IMR-90 (cell line): ENCODE measurements around the gene MEGF10. TPM values are rescaled to one million over a fixed set of nuclear protein-coding genes. Genes with fewer than 3 reads are reported as not detected.

Experiments used
- ATAC-seq: fragments of 200-7000 bp; cut with Tn5 transposase; 2 replicates; pipeline ENCODE4 v1.9.1; 2020; ENCODE audit warnings: low read depth, mild to moderate bottlenecking, moderate library complexity
- BruUV-seq: library from RNA; stranded (reverse); fragments of 400-500 nt; replicated peaks from 2 replicates; lab custom pipeline; 2021; lab: Mats Ljungman, UMichigan
- CTCF ChIA-PET: fragments of 300-600 bp; formaldehyde crosslinking; extraction: SDS; loops from one replicate; lab custom pipeline; 2021; ENCODE audit warnings: antibody characterized with exemption; lab: Yijun Ruan, JAX
- POLR2A ChIA-PET: fragments of 300-600 bp; sonication (Branson Sonifier 250); formaldehyde crosslinking; loops from one replicate; lab custom pipeline; 2022; ENCODE audit warnings: antibody characterized with exemption; ENCODE audit not compliant: unreplicated experiment; lab: Charles Lee
- DNase-seq: peaks from one replicate; pipeline ENCODE4 v3.0.0; 2013
- H2AFZ ChIP-seq: replicated peaks from 2 replicates; pipeline ENCODE3; 2013; ENCODE audit warnings: low read length, mild to moderate bottlenecking; ENCODE audit not compliant: poor library complexity
- H2AK5ac ChIP-seq: 2 replicates; pipeline ENCODE4 v1.6.1; 2013; ENCODE audit warnings: low read depth, low read length, inconsistent platforms
- H2AK9ac ChIP-seq: replicated peaks from 2 replicates; pipeline ENCODE3; 2013; ENCODE audit warnings: mild to moderate bottlenecking, low read depth, low read length, moderate library complexity; ENCODE audit not compliant: poor library complexity
- H2BK120ac ChIP-seq: 2 replicates; pipeline ENCODE4 v1.6.1; 2013; ENCODE audit warnings: low read depth, low read length, inconsistent platforms
- H2BK15ac ChIP-seq: 3 replicates; pipeline ENCODE4 v1.6.1; 2013; ENCODE audit warnings: low read depth, low read length, inconsistent platforms
- H2BK20ac ChIP-seq: 2 replicates; pipeline ENCODE4 v1.6.1; 2013; ENCODE audit warnings: low read depth, mild to moderate bottlenecking, inconsistent platforms, low read length, moderate library complexity
- H2BK5ac ChIP-seq: 2 replicates; pipeline ENCODE4 v1.6.1; 2013; ENCODE audit warnings: mild to moderate bottlenecking, low read depth, low read length, inconsistent platforms; ENCODE audit not compliant: poor library complexity, severe bottlenecking
- H3K14ac ChIP-seq: replicated peaks from 2 replicates; pipeline ENCODE4 v1.6.1; 2013; ENCODE audit warnings: low read depth, low read length, inconsistent platforms
- H3K18ac ChIP-seq: 2 replicates; pipeline ENCODE4 v1.6.1; 2013; ENCODE audit warnings: low read depth, low read length, control low read depth
- H3K23ac ChIP-seq: 2 replicates; pipeline ENCODE4 v1.6.1; 2013; ENCODE audit warnings: low read depth, low read length, inconsistent platforms
- H3K27ac ChIP-seq: 2 replicates; pipeline ENCODE4 v1.5.1; 2013; ENCODE audit warnings: mild to moderate bottlenecking, control low read depth, low read length; ENCODE audit not compliant: insufficient read depth
- H3K27me3 ChIP-seq: 2 replicates; pipeline ENCODE4 v1.6.1; 2013; ENCODE audit warnings: low read length; ENCODE audit not compliant: control insufficient read depth, insufficient read depth
- H3K36me3 ChIP-seq: 2 replicates; pipeline ENCODE4 v1.6.1; 2013; ENCODE audit warnings: low read length, mixed read lengths; ENCODE audit not compliant: control insufficient read depth, insufficient read depth
- H3K4ac ChIP-seq: 2 replicates; pipeline ENCODE4 v1.6.1; 2013; ENCODE audit warnings: low read depth, low read length, inconsistent platforms
- H3K4me1 ChIP-seq: 2 replicates; pipeline ENCODE4 v1.6.1; 2013; ENCODE audit warnings: low read length, mixed read lengths; ENCODE audit not compliant: control insufficient read depth, insufficient read depth
- H3K4me2 ChIP-seq: 2 replicates; pipeline ENCODE4 v1.6.1; 2013; ENCODE audit warnings: low read depth, mild to moderate bottlenecking, control low read depth, low read length, moderate library complexity
- H3K4me3 ChIP-seq: 2 replicates; pipeline ENCODE4 v1.5.1; 2013; ENCODE audit warnings: low read depth, mild to moderate bottlenecking, control low read depth, low read length, moderate library complexity; ENCODE audit not compliant: insufficient read depth
- H3K56ac ChIP-seq: 2 replicates; pipeline ENCODE4 v1.6.1; 2013; ENCODE audit warnings: low read length, inconsistent platforms; ENCODE audit not compliant: insufficient read depth; ENCODE audit errors: extremely low read depth
- H3K79me1 ChIP-seq, 2 experiments: 2 replicates each; pipeline ENCODE4 v1.6.1; 2013; ENCODE audit warnings: low read length in 2 of 2, inconsistent platforms in 1 of 2, low read depth in 1 of 2
- H3K9ac ChIP-seq: 2 replicates; pipeline ENCODE4 v1.6.1; 2013; ENCODE audit warnings: low read depth, low read length, control low read depth
- H3K9me1 ChIP-seq: 2 replicates; pipeline ENCODE4 v1.6.1; 2013; ENCODE audit warnings: low read length, inconsistent platforms; ENCODE audit not compliant: insufficient read depth
- H3K9me3 ChIP-seq: 2 replicates; pipeline ENCODE4 v1.6.1; 2013; ENCODE audit warnings: low read length; ENCODE audit not compliant: control insufficient read depth, insufficient read depth
- H4K20me1 ChIP-seq: 2 replicates; pipeline ENCODE4 v1.6.1; 2013; ENCODE audit warnings: low read length, inconsistent platforms; ENCODE audit not compliant: insufficient read depth
- H4K5ac ChIP-seq: 2 replicates; pipeline ENCODE4 v1.6.1; 2013; ENCODE audit warnings: mild to moderate bottlenecking, low read depth, low read length, control low read depth
- H4K8ac ChIP-seq, 2 experiments: 2 replicates each; pipeline ENCODE4 v1.6.1; 2013; ENCODE audit warnings: low read depth in 2 of 2, low read length in 2 of 2, control low read depth in 1 of 2, inconsistent platforms in 1 of 2
- H4K91ac ChIP-seq: 2 replicates; pipeline ENCODE4 v1.6.1; 2013; ENCODE audit warnings: low read depth, low read length, inconsistent platforms; ENCODE audit not compliant: insufficient read depth
- CEBPB ChIP-seq: IDR thresholded peaks from 2 replicates; pipeline ENCODE4 v1.6.1; 2012; ENCODE audit warnings: low read depth, low read length, improper control_type of control experiment
- FOS ChIP-seq: fragments of 150-350 bp; IDR thresholded peaks from 2 replicates; pipeline ENCODE4 v1.6.1; 2016; ENCODE audit warnings: low read depth, low read length
- MXI1 ChIP-seq: IDR thresholded peaks from 2 replicates; pipeline ENCODE4 v1.6.1; 2012; ENCODE audit warnings: low read depth, mild to moderate bottlenecking, low read length, moderate library complexity, borderline replicate concordance
- NFE2L2 ChIP-seq: fragments of 150-350 bp; IDR thresholded peaks from 2 replicates; pipeline ENCODE4 v1.6.1; 2016; ENCODE audit warnings: low read depth, mild to moderate bottlenecking, low read length
- POLR2A ChIP-seq: IDR thresholded peaks from 2 replicates; pipeline ENCODE4 v1.6.1; 2012; ENCODE audit warnings: mild to moderate bottlenecking, low read depth, low read length
- RFX5 ChIP-seq: IDR thresholded peaks from 2 replicates; pipeline ENCODE4 v1.8.0; 2012; ENCODE audit warnings: low read depth, mild to moderate bottlenecking, low read length, moderate library complexity
- SMC3 ChIP-seq: fragments of 150-350 bp; IDR thresholded peaks from 2 replicates; pipeline ENCODE4 v1.6.1; 2016; ENCODE audit warnings: low read depth, mild to moderate bottlenecking, antibody characterized with exemption, low read length, moderate library complexity
- WGBS, 2 experiments: methylation state at CpG; one replicate each; pipeline versions ENCODE4 v1.1.5 to v1.1.7; 2013; ENCODE audit warnings: missing lambda C conversion rate in 2 of 2; ENCODE audit not compliant: insufficient read length in 1 of 2; ENCODE audit errors: extremely low coverage in 2 of 2; 5-methylcytosine and 5-hydroxymethylcytosine counted together
- dilution Hi-C: fragments of 300-500 bp; cut with HindIII; formaldehyde crosslinking; loops from one replicate; pipeline ENCODE4 v1.14.3; 2018; ENCODE audit warnings: low sequenced_read_pairs; ENCODE audit not compliant: unreplicated experiment
- in situ Hi-C: fragments of 300-500 bp; cut with MboI; formaldehyde crosslinking; loops from 3 replicates; pipeline ENCODE4 v1.14.3; 2019; ENCODE audit warnings: low sequenced_read_pairs, inconsistent platforms, mixed read lengths
- intact Hi-C: fragments of 100-400 bp; cut with micrococcal nuclease; formaldehyde crosslinking; loops from 2 replicates; pipeline ENCODE4 v1.10.0; 2022
- polyA plus RNA-seq, 3 experiments: library from polyadenylated mRNA; depleted of rRNA; stranded (reverse); fragments of >200 nt; gene quantifications; 2 replicates each; pipeline ENCODE4 v1.2.3, GENCODE V29; 2012; ENCODE audit warnings: low replicate concordance in 1 of 3
- total RNA-seq: library from RNA; depleted of rRNA; stranded (reverse); fragments of >200 nt; gene quantifications from 2 replicates; pipeline ENCODE4 v1.2.3, GENCODE V29; 2012
- TF ChIP-seq, protein P1 (sequence below): fragments of 150-350 bp; IDR thresholded peaks from 2 replicates; pipeline ENCODE4 v1.6.1; 2016; ENCODE audit warnings: low read depth, mild to moderate bottlenecking, low read length, moderate library complexity, borderline replicate concordance
- TF ChIP-seq, protein P2 (sequence below): fragments of 150-350 bp; IDR thresholded peaks from 2 replicates; pipeline ENCODE4 v1.6.1; 2017; ENCODE audit warnings: mild to moderate bottlenecking, antibody characterized with exemption, low read length, low read depth

The MEGF10 gene
- total and polyA plus RNA-seq, 2 of the 4 experiments (the other 2 are of a cell fraction): not detected

DNA sequence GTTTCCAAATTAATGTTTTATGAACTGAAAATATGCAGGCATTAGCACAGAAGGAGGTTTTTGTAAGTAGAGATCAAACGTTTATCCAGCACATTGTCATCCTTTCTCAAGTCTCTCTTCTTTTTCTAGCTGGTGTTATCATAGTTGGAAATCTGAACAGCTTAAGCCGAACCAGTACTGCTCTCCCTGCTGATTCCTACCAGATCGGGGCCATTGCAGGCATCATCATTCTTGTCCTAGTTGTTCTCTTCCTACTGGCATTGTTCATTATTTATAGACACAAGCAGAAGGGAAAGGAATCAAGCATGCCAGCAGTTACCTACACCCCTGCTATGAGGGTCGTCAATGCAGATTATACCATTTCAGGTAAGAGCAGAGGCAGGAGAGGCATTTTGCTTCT, 154.7 kb downstream of the MEGF10 start:
- H4K91ac ChIP-seq: no peak overlapping the region
- intact Hi-C loops (no loop called here), dilution Hi-C loops (no loop called here), in situ Hi-C loops (no loop called here)
- H3K18ac ChIP-seq: no peak overlapping the region
- H2BK5ac ChIP-seq: no peak overlapping the region
- peaks cover 2% of the 10 kb centered on the region; the same call in 1 of the 2 replicates for H3K9me1 ChIP-seq
- WGBS, 2 experiments: no CpG with 5 or more reads among the region's 4 CpGs
- no peak overlapping the region for H3K27ac ChIP-seq
- H2BK15ac ChIP-seq: no peak overlapping the region
- no peak overlapping the region for H3K4ac ChIP-seq
- TF ChIP-seq RFX5 (no peak), NFE2L2 (no peak), FOS (no peak), CEBPB (no peak), SMC3 (no peak), POLR2A (no peak), MXI1 (no peak)
- TF ChIP-seq, protein P1, sequence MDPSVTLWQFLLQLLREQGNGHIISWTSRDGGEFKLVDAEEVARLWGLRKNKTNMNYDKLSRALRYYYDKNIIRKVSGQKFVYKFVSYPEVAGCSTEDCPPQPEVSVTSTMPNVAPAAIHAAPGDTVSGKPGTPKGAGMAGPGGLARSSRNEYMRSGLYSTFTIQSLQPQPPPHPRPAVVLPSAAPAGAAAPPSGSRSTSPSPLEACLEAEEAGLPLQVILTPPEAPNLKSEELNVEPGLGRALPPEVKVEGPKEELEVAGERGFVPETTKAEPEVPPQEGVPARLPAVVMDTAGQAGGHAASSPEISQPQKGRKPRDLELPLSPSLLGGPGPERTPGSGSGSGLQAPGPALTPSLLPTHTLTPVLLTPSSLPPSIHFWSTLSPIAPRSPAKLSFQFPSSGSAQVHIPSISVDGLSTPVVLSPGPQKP: no peak
- TF ChIP-seq, protein P2, sequence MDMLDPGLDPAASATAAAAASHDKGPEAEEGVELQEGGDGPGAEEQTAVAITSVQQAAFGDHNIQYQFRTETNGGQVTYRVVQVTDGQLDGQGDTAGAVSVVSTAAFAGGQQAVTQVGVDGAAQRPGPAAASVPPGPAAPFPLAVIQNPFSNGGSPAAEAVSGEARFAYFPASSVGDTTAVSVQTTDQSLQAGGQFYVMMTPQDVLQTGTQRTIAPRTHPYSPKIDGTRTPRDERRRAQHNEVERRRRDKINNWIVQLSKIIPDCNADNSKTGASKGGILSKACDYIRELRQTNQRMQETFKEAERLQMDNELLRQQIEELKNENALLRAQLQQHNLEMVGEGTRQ: no peak
- ATAC-seq (no peak), DNase-seq (no peak)
- H2AK5ac ChIP-seq: no peak overlapping the region
- H3K9ac ChIP-seq: no peak overlapping the region
- H3K27me3 ChIP-seq: peaks cover 7% of the 10 kb centered on the region
- peaks cover 2% of the 10 kb centered on the region; the same call in 1 of the 2 replicates for H3K4me1 ChIP-seq
- no peak overlapping the region for H2BK20ac ChIP-seq
- H3K4me3 ChIP-seq: no peak overlapping the region
- ChIA-PET CTCF (no interaction called here), POLR2A (no interaction called here)
- H2AK9ac ChIP-seq: no peak overlapping the region
- H3K4me2 ChIP-seq: no peak overlapping the region
- no peaks in the 10 kb centered on the region for H3K79me1 ChIP-seq
- H2BK120ac ChIP-seq: no peak overlapping the region
- no peak overlapping the region for H2AFZ ChIP-seq
- no peaks in the 10 kb centered on the region for H3K36me3 ChIP-seq
- H3K23ac ChIP-seq: no peak overlapping the region
- H4K8ac ChIP-seq: no peak overlapping the region
- H3K14ac ChIP-seq: no peak overlapping the region
- no peak overlapping the region for H4K5ac ChIP-seq
- no peak overlapping the region for H3K56ac ChIP-seq
- H4K20me1 ChIP-seq: no peaks in the 10 kb centered on the region
- no TSS peak for BruUV-seq
- H3K9me3 ChIP-seq: no peaks in the 10 kb centered on the region
